ENCODE measurements around the gene MTF2. TPM values are rescaled to one million over a fixed set of nuclear protein-coding genes. Genes with fewer than 3 reads are reported as not detected.

The MTF2 gene
- total RNA-seq, 2 experiments from 2014 or later, result 49.8 to 55.0 TPM

- CTCF ChIA-PET, result interaction anchor here (0.7 to 2.2 kb wide), 2 partner anchors 11 to 100 kb away, joined by 4 to 7 read pairs; no protein-coding TSS in a partner anchor
- peak within 1 kb of the TSS; percentile 99 for H3K27ac Mint-ChIP-seq
- DNase-seq, result peak; percentile 77
- POLR2A ChIA-PET, result interaction anchor here (0.6 to 0.7 kb wide), 4 partner anchors 87 to 427 kb away, joined by 3 to 6 read pairs (median 4); partner anchors contain the start of gene MTF2
- H3K4me1 Mint-ChIP-seq, result peaks cover 39% of the 10 kb centered on the region
- H3K9me3 Mint-ChIP-seq (ENCODE audit: low read depth), result no peaks in the 10 kb centered on the region
- H3K4me3 Mint-ChIP-seq, result peak within 1 kb of the TSS; percentile 89
- no peaks in the 10 kb centered on the region for H3K27me3 Mint-ChIP-seq
- ATAC-seq, result peak; percentile 12
- H3K36me3 Mint-ChIP-seq (ENCODE audit: low read depth), result peaks cover 31% of the 10 kb centered on the region
- intact Hi-C loops (cut with DNase I, micrococcal nuclease), result loop anchor here (1.0 to 5.0 kb wide), 11 partner anchors 38 to 728 kb away; partner anchors contain the start of genes DIPK1A (in 2 of the 2), DR1 (in 2 of the 2), MTF2 (in 2 of the 2) and DNTTIP2 (in 1 of the 2)
Observed at GRCh38 chr1:93180723-93181613, 101.9 kb downstream of the MTF2 start, which contains the start of gene CCDC18. Gene CCDC18 (plus strand): TSS chr1:93180724. CDS start chr1:93183362, 2,638 bp downstream.

DNA sequence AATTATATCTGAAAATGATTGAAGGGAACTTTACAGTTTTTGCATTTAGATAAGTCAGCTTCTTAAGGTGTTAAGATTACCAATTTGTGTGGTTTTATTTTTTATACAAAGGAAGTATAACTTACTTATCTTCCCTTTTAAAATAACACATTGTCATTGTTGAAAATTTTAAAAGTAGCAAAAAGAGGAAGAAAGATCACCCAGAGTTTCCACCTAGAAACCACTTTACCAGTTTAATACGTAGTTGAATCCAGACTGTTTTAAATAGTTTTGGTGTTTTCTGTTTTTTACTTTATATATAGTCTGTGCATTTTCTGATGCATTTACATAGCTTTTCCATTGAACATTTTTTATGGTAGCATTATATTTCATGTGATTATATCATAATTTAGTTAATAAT is 107.6 kb downstream of the MTF2 start:
- Mint-ChIP-seq H3K9me3 (ENCODE audit: low read depth) (no peaks in the 10 kb centered on the region), H3K4me1 (peaks cover 21% of the 10 kb centered on the region), H3K27me3 (no peaks in the 10 kb centered on the region), H3K27ac (no peak overlapping the region), H3K4me3 (no peak overlapping the region), H3K36me3 (ENCODE audit: low read depth) (peaks cover 32% of the 10 kb centered on the region)
- ATAC-seq (no peak), DNase-seq (no peak)
- CTCF ChIA-PET, result no interaction called here
- intact Hi-C loops (cut with DNase I, micrococcal nuclease), result no loop called here
- POLR2A ChIA-PET, result no interaction called here

Other genes with a start within 250 kb of the MTF2 start
- gene RPL5, start 247.2 kb upstream of the MTF2 start, total RNA-seq, result 1,000 to 10,000 TPM; 1,359 to 1,602 TPM
- 1 to 10 TPM; 6.1 to 6.5 TPM for gene DIPK1A, start 117.8 kb upstream of the MTF2 start, total RNA-seq
- gene TMED5, start 101.1 kb downstream of the MTF2 start, total RNA-seq, result 10 to 100 TPM; 32.6 to 33.0 TPM
- 10 to 100 TPM; 18.8 to 23.9 TPM for gene CCDC18, start 101.4 kb downstream of the MTF2 start, total RNA-seq

Data from activated CD4-positive, alpha-beta T cell treated with anti-CD3 and anti-CD28 coated beads for 36 hours (primary cell).